ENCODE data around the gene PDIA4.
A peak's percentile ranks its signal among the peaks of the same experiment; 100 is the strongest.

Gene PDIA4

DNA sequence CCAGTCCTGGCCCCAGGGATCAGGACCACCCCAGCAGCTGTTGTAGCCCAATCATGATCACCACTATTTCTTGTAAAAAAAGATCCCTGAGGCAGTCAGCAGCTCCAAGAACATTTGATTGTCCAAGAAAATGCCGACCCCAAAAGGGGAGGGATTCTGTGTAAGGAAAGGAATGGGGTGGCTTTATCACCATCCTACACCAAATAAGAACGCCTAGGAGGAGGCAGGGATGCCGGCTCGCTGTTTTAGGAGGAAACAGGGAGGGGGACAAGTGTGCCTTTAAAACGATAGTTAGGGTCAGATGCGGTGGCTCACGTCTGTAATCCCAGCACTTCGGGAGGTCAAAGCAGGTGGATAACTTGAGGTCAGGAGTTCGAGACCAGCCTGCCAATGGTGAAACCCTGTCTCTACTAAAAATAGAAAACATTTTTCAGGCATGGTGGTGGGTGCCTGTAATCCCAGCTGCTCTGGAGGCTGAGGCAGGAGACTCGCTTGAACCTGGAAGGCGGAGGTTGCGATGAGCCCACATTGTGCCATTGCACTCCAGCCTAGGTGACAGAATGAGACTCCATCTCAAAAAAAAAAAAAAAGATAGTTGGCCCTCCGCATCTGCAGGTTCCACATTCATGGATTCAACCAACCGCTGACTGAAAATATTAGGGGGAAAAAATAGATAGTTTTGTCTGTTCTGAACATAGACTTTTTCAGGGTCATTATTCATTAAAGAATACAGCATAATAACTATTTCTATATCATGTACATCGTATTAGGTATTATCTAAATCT lies 63.6 kb downstream of the PDIA4 start:
- peak in 1 of 5 experiments; percentile 17 for DNase-seq

- no peak for DNase-seq
These were observed 64.5 kb downstream of the PDIA4 start for GRCh38 chr7:148963583-148964482.

- DNase-seq, result peak in 4 of 5 experiments; percentile 37 to 80 (median 48)
These were observed 65.3 kb downstream of the PDIA4 start for GRCh38 chr7:148962823-148963582.

GRCh38 chr7:148962440-148962822 lies 65.9 kb downstream of the PDIA4 start:
- DNase-seq, result no peak

DNA sequence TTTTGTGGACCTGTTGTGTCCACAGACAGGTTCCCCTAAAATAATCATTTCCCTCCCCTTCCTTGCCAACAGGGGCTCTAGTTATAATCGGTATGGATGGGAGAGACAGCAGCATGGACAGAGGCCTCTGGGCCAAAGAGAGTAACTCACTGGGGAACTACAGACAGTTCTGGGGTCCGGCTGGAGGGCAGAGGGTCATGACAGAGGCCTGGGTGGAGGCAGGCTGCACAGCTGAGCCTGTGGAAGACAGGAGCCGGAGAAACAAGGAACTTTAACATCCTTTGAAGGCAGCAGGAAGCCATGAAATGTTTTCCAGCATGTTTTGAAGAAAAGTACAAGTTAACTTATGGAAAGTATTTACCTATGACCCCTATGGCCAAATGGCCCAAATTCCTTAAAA lies 68.6 kb downstream of the PDIA4 start:
- no peak for DNase-seq

DNA sequence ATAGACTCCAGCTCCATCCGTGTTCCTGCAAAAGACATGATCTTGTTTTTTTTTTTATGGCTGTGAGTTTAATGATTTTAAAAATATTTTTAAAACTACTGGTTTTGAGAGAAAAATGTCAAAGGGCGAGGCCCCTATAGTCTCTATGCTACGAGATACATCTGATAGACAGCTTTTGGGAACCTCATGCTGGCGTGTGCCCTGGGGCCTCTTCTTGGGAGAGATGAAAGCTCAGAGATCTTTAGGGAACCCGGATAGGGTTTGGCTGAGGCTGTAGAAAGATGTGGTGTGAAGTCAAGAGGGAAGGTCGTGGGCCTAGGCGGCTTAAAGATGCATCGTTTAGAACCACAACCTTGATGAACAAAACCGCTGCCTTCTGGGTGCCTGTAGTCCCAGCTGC lies 70.2 kb downstream of the PDIA4 start:
- no peak for DNase-seq

- no peak for DNase-seq
These were observed 73.5 kb downstream of the PDIA4 start for GRCh38 chr7:148954766-148955165.

- DNase-seq, result no peak
These were observed 74.6 kb downstream of the PDIA4 start for GRCh38 chr7:148953676-148954075.
